Vagina (tissue), 2 donors: ENCODE results near the gene MYH9.

Experiments used
- CTCF ChIP-seq, 3 experiments: fragments of 450-650 bp in 2 of 3; fragments of 200-600 bp in 1 of 3; sonication (generic) in 1 of 3; IDR thresholded peaks; one replicate each; pipeline ENCODE4 v1.5.1; 2017 to 2019; ENCODE audit warnings: antibody characterized with exemption in 3 of 3, mild to moderate bottlenecking in 2 of 3, moderate library complexity in 2 of 3
- POLR2A ChIP-seq, 2 donors: fragments of 450-650 bp; IDR thresholded peaks; one replicate each; pipeline ENCODE4 v1.6.1; 2017; ENCODE audit warnings: antibody characterized with exemption in 2 of 2, mild to moderate bottlenecking in 2 of 2, moderate library complexity in 2 of 2
- POLR2AphosphoS5 ChIP-seq, 2 donors: sonication (generic); formaldehyde crosslinking; IDR thresholded peaks; one replicate each; pipeline ENCODE4 v1.9.0; 2017; ENCODE audit warnings: antibody characterized with exemption in 2 of 2, mild to moderate bottlenecking in 2 of 2, low read depth in 1 of 2; ENCODE audit not compliant: insufficient read depth in 1 of 2

GRCh38 chr22:36287881-36288515 is 99.8 kb downstream of the MYH9 start:
- TF ChIP-seq POLR2A (IDR thresholded peaks at IDR 0.05) (no peak), CTCF (IDR thresholded peaks at IDR 0.05) (no peak), POLR2AphosphoS5 (IDR thresholded peaks at IDR 0.05; ENCODE audit: insufficient read depth in 1 of 2, low read depth in 1 of 2) (no peak)
